ENCODE measurements around the gene RUBCNL. TPM values are rescaled to one million over a fixed set of nuclear protein-coding genes. Genes with fewer than 3 reads are reported as not detected.

The RUBCNL gene
- total and polyA plus RNA-seq, 2 experiments from 2014 or later: 4.2 to 5.9 TPM

GRCh38 chr13:46369506-46370277 lies 17.4 kb downstream of the RUBCNL start:
- Mint-ChIP-seq H3K4me1 (no peaks in the 10 kb centered on the region), H3K27ac (no peak overlapping the region), H3K27me3 (ENCODE audit: insufficient read depth, low read depth, poor library complexity) (no peaks in the 10 kb centered on the region), H3K9me3 (no peaks in the 10 kb centered on the region), H3K36me3 (ENCODE audit: low read depth) (no peaks in the 10 kb centered on the region), H3K4me3 (no peak overlapping the region)
- Histone ChIP-seq H3K79me2 (replicated peaks; ENCODE audit: insufficient read depth) (no peaks in the 10 kb centered on the region), H3K27me3 (ENCODE audit: insufficient read depth) (no peaks in the 10 kb centered on the region), H3K9me2 (ENCODE audit: insufficient read depth) (no peaks in the 10 kb centered on the region), H3K36me3 (ENCODE audit: insufficient read depth) (no peaks in the 10 kb centered on the region), H3K27ac (ENCODE audit: low read depth) (no peak overlapping the region), H3K4me2 (no peak overlapping the region), H3K4me3 (no peak overlapping the region), H3K4me1 (ENCODE audit: insufficient read depth) (no peaks in the 10 kb centered on the region), H2AFZ (no peak overlapping the region), H3F3A (replicated peaks; ENCODE audit: low read depth) (no peaks in the 10 kb centered on the region), H4K20me1 (replicated peaks; ENCODE audit: insufficient read depth) (no peaks in the 10 kb centered on the region)
- TF ChIP-seq JUNB (IDR thresholded peaks at IDR 0.05; ENCODE audit: unreplicated experiment) (no peak), CREB1 (CRISPR knock-in tag; IDR thresholded peaks at IDR 0.05; ENCODE audit: low read depth) (no peak), EZH2 (IDR thresholded peaks at IDR 0.05; ENCODE audit: low read depth, unreplicated experiment) (no peak), STAT1 (IDR thresholded peaks at IDR 0.05; ENCODE audit: unreplicated experiment) (no peak), ZNF114 (CRISPR knock-in tag; IDR thresholded peaks at IDR 0.05) (no peak)
- DNase-seq (ENCODE audit: low spot score): no peak
- no peak for ATAC-seq

- Histone ChIP-seq H3K27me3 (ENCODE audit: insufficient read depth) (no peaks in the 10 kb centered on the region), H3F3A (replicated peaks; ENCODE audit: low read depth) (no peaks in the 10 kb centered on the region), H3K9me2 (ENCODE audit: insufficient read depth) (no peaks in the 10 kb centered on the region), H2AFZ (no peak overlapping the region), H4K20me1 (replicated peaks; ENCODE audit: insufficient read depth) (no peaks in the 10 kb centered on the region), H3K27ac (ENCODE audit: low read depth) (no peak overlapping the region), H3K4me1 (ENCODE audit: insufficient read depth) (no peaks in the 10 kb centered on the region), H3K4me2 (no peak overlapping the region), H3K36me3 (ENCODE audit: insufficient read depth) (no peaks in the 10 kb centered on the region), H3K79me2 (replicated peaks; ENCODE audit: insufficient read depth) (no peaks in the 10 kb centered on the region), H3K4me3 (no peak overlapping the region)
- Mint-ChIP-seq H3K27me3 (ENCODE audit: insufficient read depth, low read depth, poor library complexity) (no peaks in the 10 kb centered on the region), H3K4me3 (no peak overlapping the region), H3K27ac (no peak overlapping the region), H3K4me1 (no peaks in the 10 kb centered on the region), H3K9me3 (no peaks in the 10 kb centered on the region), H3K36me3 (ENCODE audit: low read depth) (no peaks in the 10 kb centered on the region)
- no peak for ATAC-seq
- no peak for DNase-seq (ENCODE audit: low spot score)
- TF ChIP-seq REST (IDR thresholded peaks at IDR 0.05; ENCODE audit: unreplicated experiment) (no peak), JUNB (IDR thresholded peaks at IDR 0.05; ENCODE audit: unreplicated experiment) (no peak), EZH2 (IDR thresholded peaks at IDR 0.05; ENCODE audit: low read depth, unreplicated experiment) (no peak), CTCF (conservative IDR thresholded peaks at IDR 0.05; ENCODE audit: low read depth in 2 of 2) (no peak), STAT1 (IDR thresholded peaks at IDR 0.05; ENCODE audit: unreplicated experiment) (no peak), POLR2AphosphoS5 (IDR thresholded peaks at IDR 0.05; ENCODE audit: low read depth) (no peak), ETS1 (IDR thresholded peaks at IDR 0.05) (no peak), EZH2phosphoT487 (IDR thresholded peaks at IDR 0.05; ENCODE audit: unreplicated experiment) (no peak), NANOG (IDR thresholded peaks at IDR 0.05; ENCODE audit: borderline replicate concordance) (no peak), CREB1 (CRISPR knock-in tag; IDR thresholded peaks at IDR 0.05; ENCODE audit: low read depth) (no peak), ZNF331 (CRISPR knock-in tag; IDR thresholded peaks at IDR 0.05; ENCODE audit: low read depth) (no peak), ZNF114 (CRISPR knock-in tag; IDR thresholded peaks at IDR 0.05) (no peak)
Measured at GRCh38 chr13:46367617-46368327, 19.3 kb downstream of the RUBCNL start.
